Embryonic facial prominence (tissue), 1 donor: ENCODE results near the gene HRH3.

Experiments used
- DNase-seq: peaks from one replicate; pipeline ENCODE4 v3.0.0-alpha.2; 2016; ENCODE audit errors: extremely low spot score

Gene HRH3

GRCh38 chr20:62197801-62198200, 22.3 kb downstream of the HRH3 start:
- DNase-seq = no peak

DNA sequence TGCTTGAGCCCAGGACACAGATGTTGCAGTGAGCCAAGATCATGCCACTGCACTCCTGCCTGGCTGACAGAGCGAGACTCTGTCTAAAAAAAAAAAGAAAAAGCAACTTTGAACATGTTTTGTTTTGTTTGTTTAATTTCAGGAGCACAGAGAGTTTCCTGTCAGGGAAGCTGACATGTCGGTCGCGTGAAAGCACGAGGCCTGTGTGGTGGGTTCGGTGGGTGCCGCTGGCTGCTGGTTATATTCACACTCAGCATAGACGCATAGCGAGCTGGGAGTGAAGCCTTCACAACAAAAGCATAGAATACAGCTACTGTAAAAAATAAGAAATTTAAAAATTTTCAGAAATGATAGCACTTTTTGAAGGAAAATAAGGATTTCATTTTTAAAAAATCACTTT, 22.8 kb downstream of the HRH3 start:
- DNase-seq = no peak

- no peak for DNase-seq
Measured at GRCh38 chr20:62196286-62196685, 23.8 kb downstream of the HRH3 start.

DNA sequence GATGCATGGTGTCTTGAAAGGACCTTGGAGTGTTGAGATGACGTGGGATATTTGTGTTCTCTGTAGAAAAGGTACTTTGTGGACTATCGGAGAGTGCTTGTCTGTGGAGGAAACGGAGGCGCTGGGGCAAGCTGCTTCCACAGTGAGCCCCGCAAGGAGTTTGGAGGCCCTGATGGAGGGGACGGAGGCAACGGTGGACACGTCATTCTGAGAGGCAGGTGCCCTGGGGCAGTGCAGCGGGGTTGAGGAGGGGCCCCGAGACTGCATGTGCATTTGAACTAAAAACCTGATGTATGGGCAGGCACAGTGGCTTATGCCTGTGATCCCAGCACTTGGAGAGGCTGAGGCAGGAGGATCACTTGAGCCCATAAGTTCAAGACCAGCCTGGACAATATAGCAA, 24.3 kb downstream of the HRH3 start:
- DNase-seq = no peak

DNA sequence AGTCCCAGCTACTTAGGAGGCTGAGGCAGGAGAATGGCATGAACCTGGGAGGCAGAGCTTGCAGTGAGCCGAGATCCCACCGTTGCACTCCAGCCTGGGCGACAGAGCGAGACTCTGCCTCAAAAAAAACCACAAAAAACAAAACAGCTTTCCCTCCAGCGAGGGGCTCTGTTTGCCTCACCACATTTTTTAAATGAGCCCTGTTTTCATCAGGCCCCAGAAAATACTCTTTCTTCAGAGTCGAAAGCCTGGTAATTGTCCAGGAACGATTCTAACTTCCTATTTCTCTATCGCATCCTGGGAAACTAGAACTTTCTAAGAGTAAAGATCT, 25.0 kb downstream of the HRH3 start:
- no peak for DNase-seq

GRCh38 chr20:62193079-62194025, 26.7 kb downstream of the HRH3 start:
- DNase-seq = no peak

DNA sequence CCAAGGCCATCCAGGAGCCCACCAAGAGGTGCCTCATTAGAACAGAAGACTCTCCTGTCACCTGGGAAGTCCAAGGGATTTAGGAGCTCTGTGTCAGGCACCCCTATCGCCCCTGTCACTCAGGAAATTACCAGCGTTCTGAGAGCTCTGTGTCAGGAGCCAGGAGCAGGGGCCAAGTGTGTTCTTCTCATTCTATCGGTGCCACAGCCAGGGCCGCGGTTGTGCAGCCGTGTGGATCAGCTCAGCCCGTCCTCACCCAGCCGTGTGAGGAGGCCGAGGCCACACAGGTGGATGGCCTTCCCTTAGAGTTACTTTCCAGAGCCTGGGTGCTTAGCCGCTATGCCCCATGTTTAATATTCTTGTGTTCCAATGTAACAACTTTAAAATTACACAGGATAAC, 27.4 kb downstream of the HRH3 start:
- no peak for DNase-seq

- DNase-seq = no peak
Measured at GRCh38 chr20:62191781-62192559, 28.1 kb downstream of the HRH3 start.

- DNase-seq = no peak
Measured at GRCh38 chr20:62190639-62191411, 29.3 kb downstream of the HRH3 start.

GRCh38 chr20:62186887-62187866, 32.9 kb downstream of the HRH3 start:
- no peak for DNase-seq

- no peak for DNase-seq
Measured at GRCh38 chr20:62186096-62186426, 34.0 kb downstream of the HRH3 start.

- DNase-seq = no peak
Measured at GRCh38 chr20:62183426-62184142, 36.5 kb downstream of the HRH3 start.

DNA sequence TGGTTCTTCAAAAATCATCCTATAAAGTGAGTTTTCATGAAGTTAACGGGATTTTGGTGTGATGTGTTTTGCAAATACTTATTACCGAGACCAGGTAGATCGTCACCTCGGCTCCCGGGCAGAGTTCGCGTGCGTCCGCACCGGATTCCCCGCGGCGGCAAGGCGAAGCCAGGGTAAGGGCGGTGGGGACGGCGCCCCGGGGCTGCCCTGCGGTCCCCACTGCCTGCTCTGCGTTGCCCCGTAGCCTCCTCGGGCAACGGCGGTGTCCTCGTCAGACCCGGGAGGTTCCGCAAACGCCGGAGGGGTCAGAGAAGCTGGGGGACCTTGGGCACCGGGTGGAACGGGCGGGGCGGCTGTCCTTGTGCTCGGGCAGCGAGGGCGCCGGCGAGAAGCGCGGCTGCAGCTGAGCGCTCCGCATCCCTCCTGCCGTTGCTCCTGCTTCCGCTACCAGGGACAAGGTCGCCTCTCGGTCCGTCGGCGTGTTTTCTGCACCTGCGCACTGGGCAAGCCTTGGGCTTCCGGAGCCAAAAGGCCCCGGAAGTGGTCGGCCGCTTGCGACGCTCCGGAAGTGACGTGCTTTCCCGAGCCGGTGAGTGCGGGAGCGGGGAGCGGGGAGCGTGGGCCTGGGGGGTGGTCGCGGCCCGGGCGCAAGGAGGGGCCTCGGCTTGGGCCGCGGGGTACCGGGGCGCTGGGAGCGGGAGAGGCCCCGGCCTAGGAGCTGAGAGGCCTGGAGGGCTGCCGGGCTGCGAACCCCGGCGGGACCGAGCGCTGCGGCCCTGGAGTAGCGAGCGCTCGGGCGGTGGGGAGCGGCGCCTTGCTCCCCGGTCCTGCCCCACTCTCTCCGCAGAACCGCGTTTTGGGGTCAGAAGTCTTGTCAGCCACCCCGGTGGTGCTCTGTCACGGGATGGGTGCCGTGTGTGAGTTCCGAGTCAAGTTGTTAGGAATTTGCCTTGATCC, 37.3 kb downstream of the HRH3 start, which contains the start of gene MTG2:
MTG2 (plus strand) TSS at position 560 of the 957 bp plus-strand sequence. CDS start 10,393 bp downstream, outside the sequence.
- DNase-seq = peak; percentile 87

DNA sequence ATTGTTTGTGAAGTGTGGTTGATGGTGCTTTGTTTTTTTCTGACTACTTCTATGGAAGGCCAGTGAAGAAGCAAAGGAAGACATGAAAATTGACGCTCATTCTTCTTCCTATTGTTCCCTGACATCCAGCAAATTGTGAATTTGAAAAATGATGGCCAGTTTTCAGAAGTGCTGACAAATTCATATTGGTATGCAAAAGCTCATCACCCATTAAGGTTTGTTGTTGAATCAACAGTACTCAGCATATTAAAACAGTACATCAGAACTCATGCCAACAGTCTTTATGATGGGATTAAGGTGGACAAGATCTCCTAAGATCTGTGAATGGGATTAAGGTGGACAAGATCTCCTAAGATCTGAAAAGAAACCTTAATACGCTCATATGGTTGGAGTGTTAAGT, 38.3 kb downstream of the HRH3 start:
- DNase-seq = no peak

DNA sequence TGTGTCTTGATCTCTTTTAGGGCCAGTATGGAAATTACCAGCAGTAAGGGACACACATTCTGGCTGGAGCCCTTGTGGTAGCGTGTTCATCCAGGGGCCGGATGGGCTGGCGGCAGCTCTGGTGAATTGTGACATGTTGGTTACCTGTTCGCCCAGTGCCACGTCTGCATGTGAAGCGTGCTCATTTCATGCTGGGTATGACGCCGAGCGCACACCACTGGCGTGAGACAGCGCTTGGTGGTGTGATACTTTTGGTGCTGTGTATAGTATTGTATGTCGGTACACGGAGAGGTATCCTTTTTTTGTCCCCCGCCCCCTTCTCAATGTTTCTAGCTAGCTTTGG, 40.9 kb downstream of the HRH3 start:
- no peak for DNase-seq

DNA sequence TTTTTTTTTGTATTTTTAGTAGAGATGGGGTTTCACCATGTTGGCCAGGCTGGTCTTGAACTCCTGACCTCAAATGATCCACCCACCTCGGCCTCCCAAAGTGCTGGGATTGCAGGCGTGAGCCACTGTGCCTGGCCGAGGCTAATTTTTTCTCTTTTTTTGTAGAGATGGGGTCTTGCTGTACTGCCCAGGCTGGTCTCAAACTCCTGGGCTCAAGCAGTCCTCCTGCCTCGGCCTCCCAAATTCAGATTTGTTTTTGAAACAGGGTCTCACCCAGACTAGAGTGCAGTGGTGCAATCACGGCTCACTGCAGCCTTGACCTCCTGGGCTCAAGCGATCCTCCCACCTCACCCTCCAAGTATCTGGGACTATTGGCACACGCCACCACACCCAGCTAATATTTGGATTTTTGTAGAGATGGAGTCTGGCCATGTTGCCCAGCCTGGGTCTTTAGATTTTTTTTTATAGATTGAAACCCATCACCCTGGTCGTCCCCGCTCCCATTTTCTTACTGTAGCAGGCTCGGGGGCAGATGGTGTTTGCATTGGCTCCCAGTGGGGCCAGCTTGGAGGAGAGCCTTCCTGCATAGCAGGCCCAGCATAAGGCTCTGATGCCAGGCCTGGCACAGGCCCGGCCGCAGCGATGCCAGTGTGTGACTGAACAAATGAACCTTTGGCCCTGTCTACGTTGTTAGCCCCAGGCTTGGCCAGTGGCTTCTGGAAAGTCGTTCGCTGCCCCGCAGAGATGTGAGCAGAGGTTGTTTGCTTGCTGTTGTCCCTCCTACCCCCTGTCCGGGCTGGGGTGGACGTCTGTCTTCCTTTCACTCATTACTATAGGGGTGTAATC, 41.5 kb downstream of the HRH3 start:
- DNase-seq = no peak

DNA sequence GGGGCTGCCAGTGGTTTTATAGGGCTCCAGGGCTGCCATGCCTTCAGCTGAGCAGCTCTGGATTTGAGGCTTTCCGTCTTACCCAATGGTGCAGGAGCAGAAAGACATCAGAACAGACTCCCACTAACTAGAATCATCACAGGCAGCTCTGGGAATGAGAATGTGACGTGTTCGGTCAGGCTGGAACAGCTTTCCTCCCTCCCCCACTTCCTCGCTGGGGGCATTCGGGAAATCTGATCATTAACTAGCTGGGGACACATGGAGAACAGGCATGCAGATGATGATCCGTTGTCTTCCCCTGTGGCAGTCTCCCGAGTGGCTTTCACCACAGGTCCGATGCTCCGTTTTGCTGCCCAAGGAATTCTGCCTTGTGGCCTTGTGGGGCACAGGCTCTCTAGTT, 42.8 kb downstream of the HRH3 start:
- no peak for DNase-seq

- DNase-seq = no peak
Measured at GRCh38 chr20:62176866-62177265, 43.2 kb downstream of the HRH3 start.
